Aorta (tissue), 5 donors: ENCODE measurements around the gene ALOX12. TPM values are rescaled to one million over a fixed set of nuclear protein-coding genes. Genes with fewer than 3 reads are reported as not detected.

Source experiments
- ATAC-seq: fragments of 200-7000 bp; cut with Tn5 transposase; one replicate; pipeline ENCODE4 v1.9.1; 2022; ENCODE audit warnings: moderate library complexity; ENCODE audit not compliant: low FRiP score
- DNase-seq, 2 donors: peaks; one replicate each; pipeline ENCODE4 v3.0.0-alpha.2; 2020
- H3K27ac ChIP-seq, 2 donors: one replicate each; pipeline ENCODE4 v1.5.1; 2013; ENCODE audit warnings: low read length in 2 of 2, mild to moderate bottlenecking in 2 of 2, moderate library complexity in 2 of 2, control low read depth in 1 of 2, inconsistent platforms in 1 of 2, low read depth in 1 of 2
- H3K27me3 ChIP-seq, 2 donors: one replicate each; pipeline ENCODE4 v1.6.1; 2013; ENCODE audit warnings: control low read depth in 1 of 2, low read length in 1 of 2, mild to moderate bottlenecking in 1 of 2, moderate library complexity in 1 of 2; ENCODE audit not compliant: insufficient read depth in 2 of 2, control insufficient read depth in 1 of 2
- H3K36me3 ChIP-seq, 2 donors: one replicate each; pipeline ENCODE4 v1.6.1; 2013; ENCODE audit warnings: control low read depth in 1 of 2, low read length in 1 of 2, mild to moderate bottlenecking in 1 of 2; ENCODE audit not compliant: insufficient read depth in 2 of 2, control insufficient read depth in 1 of 2
- H3K4me1 ChIP-seq, 2 donors: one replicate each; pipeline ENCODE4 v1.6.1; 2013; ENCODE audit warnings: low read length in 2 of 2, control low read depth in 1 of 2, mild to moderate bottlenecking in 1 of 2, moderate library complexity in 1 of 2; ENCODE audit not compliant: insufficient read depth in 2 of 2, control insufficient read depth in 1 of 2
- H3K4me3 ChIP-seq, 2 donors: one replicate each; pipeline ENCODE4 v1.5.1; 2013; ENCODE audit warnings: low read length in 2 of 2, control low read depth in 1 of 2, mild to moderate bottlenecking in 1 of 2
- H3K9me3 ChIP-seq: one replicate; pipeline ENCODE4 v1.6.1; 2013; ENCODE audit warnings: mild to moderate bottlenecking, low read length; ENCODE audit not compliant: control insufficient read depth
- WGBS, 2 donors: extraction: QIAGEN DNeasy Blood & Tissue Kit; methylation state at CpG; one replicate each; pipeline ENCODE4 v1.1.7; 2013; 5-methylcytosine and 5-hydroxymethylcytosine counted together
- intact Hi-C, 2 donors: fragments of 100-400 bp; cut with DNase I; formaldehyde crosslinking; loops; one replicate each; pipeline versions ENCODE4 v1.14.2 to v1.15.0; 2022
- polyA plus RNA-seq, 2 donors: library from polyadenylated mRNA; stranded (reverse); fragments of 200-250 nt; gene quantifications; one replicate each; pipeline ENCODE4 v1.2.3, GENCODE V29; 2013
- total RNA-seq, 2 donors: library from RNA; stranded (reverse); fragmentation: NEBNext Ultra II Directional; extraction: Animal tissue kit (Norgen Biotek cat#: 25700); gene quantifications; one replicate each; pipeline ENCODE4 v1.2.1, GENCODE V29; 2021
- donor health status: healthy with polysubstance abuse.
- donor health status: Bipolar disorder and iron deficiency.
- donor health status: DM: no; HTN: no; CAD: no.
- donor health status: DM: no; HTN: no; CAD: no.
- donor health status: DM: yes; HTN: yes; CAD: no.

Gene ALOX12
- total and polyA plus RNA-seq, 4 donors, result not detected

- Histone ChIP-seq H3K27me3 (no peaks in the 10 kb centered on the region), H3K36me3 (peaks cover 3% of the 10 kb centered on the region in 2 donors), H3K4me1 (no peaks in the 10 kb centered on the region), H3K27ac (no peak overlapping the region), H3K9me3 (no peaks in the 10 kb centered on the region), H3K4me3 (no peak overlapping the region)
- ATAC-seq, result no peak
- intact Hi-C loops, result no loop called here
- no peak for DNase-seq
- WGBS, 2 donors, result 84 to 91% methylated on average over 8 of the region's 8 CpGs
Observed at GRCh38 chr17:6997171-6997570, 1.3 kb downstream of the ALOX12 start.

GRCh38 chr17:6998855-6999508 lies 3.1 kb downstream of the ALOX12 start:
- 83 to 84% methylated on average over 11 of the region's 11 CpGs for WGBS, 2 donors
- no peak overlapping the region for H3K27ac ChIP-seq
- H3K36me3 ChIP-seq, result peaks cover 5 to 6% of the 10 kb centered on the region in 2 donors
- no peaks in the 10 kb centered on the region for H3K9me3 ChIP-seq
- DNase-seq (no peak), ATAC-seq (no peak)
- H3K4me1 ChIP-seq, result no peaks in the 10 kb centered on the region
- intact Hi-C loops, result no loop called here
- H3K4me3 ChIP-seq, result no peak overlapping the region
- H3K27me3 ChIP-seq, result no peaks in the 10 kb centered on the region

- intact Hi-C loops, result loop anchor here (5.0 to 10.0 kb wide), 2 partner anchors 89 to 337 kb away; no protein-coding TSS in a partner anchor
- Histone ChIP-seq H3K4me1 (no peaks in the 10 kb centered on the region), H3K27me3 (no peaks in the 10 kb centered on the region), H3K4me3 (no peak overlapping the region), H3K9me3 (no peaks in the 10 kb centered on the region), H3K27ac (no peak overlapping the region), H3K36me3 (peaks cover 5 to 6% of the 10 kb centered on the region in 2 donors)
- 62 to 71% methylated on average over 10 of the region's 10 CpGs for WGBS, 2 donors
- ATAC-seq (no peak), DNase-seq (peak in 1 of 2 donors; percentile 77)
Observed at GRCh38 chr17:7001318-7001961, 5.6 kb downstream of the ALOX12 start.

- no peak for ATAC-seq
- H3K9me3 ChIP-seq, result no peaks in the 10 kb centered on the region
- no peak for DNase-seq
- no peak overlapping the region for H3K27ac ChIP-seq
- peaks cover 5 to 6% of the 10 kb centered on the region in 2 donors for H3K36me3 ChIP-seq
- no peak overlapping the region for H3K4me3 ChIP-seq
- intact Hi-C loops, result loop anchor here (5.0 to 10.0 kb wide), 2 partner anchors 90 to 338 kb away; no protein-coding TSS in a partner anchor
- H3K4me1 ChIP-seq, result no peaks in the 10 kb centered on the region
- H3K27me3 ChIP-seq, result no peaks in the 10 kb centered on the region
- WGBS, 2 donors, result 90 to 92% methylated on average over 6 of the region's 6 CpGs
Observed at GRCh38 chr17:7002288-7003047, 6.6 kb downstream of the ALOX12 start.

- no peak for ATAC-seq
Observed at GRCh38 chr17:7003745-7004144, 7.9 kb downstream of the ALOX12 start.

GRCh38 chr17:7004398-7005253 lies 8.8 kb downstream of the ALOX12 start:
- Histone ChIP-seq H3K27me3 (no peaks in the 10 kb centered on the region), H3K4me1 (no peaks in the 10 kb centered on the region), H3K27ac (no peak overlapping the region), H3K9me3 (no peaks in the 10 kb centered on the region), H3K36me3 (peaks cover 5 to 6% of the 10 kb centered on the region in 2 donors), H3K4me3 (no peak overlapping the region)
- ATAC-seq, result peak; percentile 74
- WGBS, 2 donors, result 92% methylated on average over 2 of the region's 2 CpGs
- peak in 1 of 2 donors; percentile 47 for DNase-seq
- intact Hi-C loops, result loop anchor here (2.0 to 10.0 kb wide), 3 partner anchors 90 to 340 kb away; no protein-coding TSS in a partner anchor

More at GRCh38 chr17:7003745-7004144, 7.9 kb downstream of the ALOX12 start:
- no peaks in the 10 kb centered on the region for H3K4me1 ChIP-seq
- peaks cover 5 to 6% of the 10 kb centered on the region in 2 donors for H3K36me3 ChIP-seq
- no peak overlapping the region for H3K27ac ChIP-seq
- no peaks in the 10 kb centered on the region for H3K27me3 ChIP-seq
- H3K9me3 ChIP-seq, result no peaks in the 10 kb centered on the region
- no peak for DNase-seq
- H3K4me3 ChIP-seq, result no peak overlapping the region
- intact Hi-C loops, result loop anchor here (2.0 to 10.0 kb wide), 3 partner anchors 89 to 339 kb away; no protein-coding TSS in a partner anchor
- WGBS, 2 donors, result 93 to 94% methylated on average over 2 of the region's 2 CpGs

GRCh38 chr17:7005716-7006115 lies 9.9 kb downstream of the ALOX12 start:
- intact Hi-C loops, result loop anchor here (2.0 to 10.0 kb wide), 2 partner anchors 91 to 341 kb away; no protein-coding TSS in a partner anchor
- no peak for DNase-seq
- Histone ChIP-seq H3K4me3 (no peak overlapping the region), H3K27me3 (no peaks in the 10 kb centered on the region), H3K9me3 (no peaks in the 10 kb centered on the region), H3K36me3 (peaks cover 5 to 6% of the 10 kb centered on the region in 2 donors), H3K27ac (no peak overlapping the region), H3K4me1 (peaks cover 0 to under 1% of the 10 kb centered on the region in 2 donors)
- 71 to 82% methylated on average over 6 to 7 of the region's 7 CpGs for WGBS, 2 donors
- no peak for ATAC-seq

GRCh38 chr17:7007143-7007542 lies 11.3 kb downstream of the ALOX12 start:
- 83 to 84% methylated on average over 2 of the region's 2 CpGs for WGBS, 2 donors
- intact Hi-C loops, result loop anchor here (10.0 kb wide), 1 partner anchor 342 kb away; no protein-coding TSS in a partner anchor
- H3K4me1 ChIP-seq, result peaks cover 0 to 4% of the 10 kb centered on the region in 2 donors

More at GRCh38 chr17:7007143-7007542, 11.3 kb downstream of the ALOX12 start:
- no peak overlapping the region for H3K27ac ChIP-seq
- no peaks in the 10 kb centered on the region for H3K9me3 ChIP-seq
- DNase-seq, result no peak
- no peak overlapping the region for H3K4me3 ChIP-seq
- no peaks in the 10 kb centered on the region for H3K27me3 ChIP-seq
- peaks cover 2 to 3% of the 10 kb centered on the region in 2 donors for H3K36me3 ChIP-seq
- no peak for ATAC-seq
